AG09309 (cell line): ENCODE results near the gene CANT1.

Source experiments
- DNase-seq: peaks from one replicate; pipeline ENCODE4 v3.0.0-alpha.2; 2010; ENCODE audit warnings: low read depth
- H3K4me3 ChIP-seq: 2 replicates; pipeline ENCODE4 v1.5.1; 2011; ENCODE audit warnings: mild to moderate bottlenecking, low read depth, low read length, moderate library complexity; ENCODE audit not compliant: control insufficient read depth
- TF ChIP-seq, protein P1 (sequence below): IDR thresholded peaks from 2 replicates; pipeline ENCODE4 v1.5.1; 2011; ENCODE audit warnings: mild to moderate bottlenecking, low read depth, low read length, inconsistent platforms; ENCODE audit not compliant: insufficient read depth, control insufficient read depth; ENCODE audit errors: missing control alignments

Gene CANT1

DNA sequence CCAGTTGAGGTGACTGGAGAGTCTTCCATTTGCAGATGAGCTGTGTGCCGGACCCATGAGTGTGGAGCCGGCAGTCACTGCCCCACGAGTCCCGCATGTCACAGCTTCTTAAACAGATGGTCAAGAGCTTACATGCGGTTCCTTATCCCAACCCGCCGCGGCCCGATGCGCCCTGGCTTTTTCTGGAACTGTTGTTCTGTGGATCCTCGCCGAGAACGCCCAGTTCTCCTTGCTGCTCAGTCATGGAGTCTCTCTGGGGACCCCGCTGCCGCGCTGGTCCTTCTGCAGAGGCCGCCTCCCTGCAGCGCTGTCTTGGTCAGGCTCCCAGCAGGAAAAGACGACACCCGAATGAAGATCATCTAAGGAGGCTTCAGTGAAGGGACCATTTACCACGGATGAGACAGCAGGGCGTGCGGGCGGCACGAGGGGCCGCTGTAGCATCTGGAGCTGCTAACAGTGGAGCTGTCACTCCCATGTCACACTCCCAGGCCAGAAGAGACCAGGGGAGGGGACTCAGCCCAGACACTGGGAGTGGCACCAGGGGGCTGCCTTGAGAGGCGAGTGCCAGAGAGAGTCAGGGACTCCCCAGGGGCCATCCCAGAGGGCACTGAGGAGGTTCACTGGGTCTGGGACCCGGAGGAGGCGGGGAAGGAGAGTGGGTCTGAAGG lies 19.1 kb downstream of the CANT1 start:
- H3K4me3 ChIP-seq: no peak overlapping the region
- no peak for DNase-seq
- TF ChIP-seq, protein P1, sequence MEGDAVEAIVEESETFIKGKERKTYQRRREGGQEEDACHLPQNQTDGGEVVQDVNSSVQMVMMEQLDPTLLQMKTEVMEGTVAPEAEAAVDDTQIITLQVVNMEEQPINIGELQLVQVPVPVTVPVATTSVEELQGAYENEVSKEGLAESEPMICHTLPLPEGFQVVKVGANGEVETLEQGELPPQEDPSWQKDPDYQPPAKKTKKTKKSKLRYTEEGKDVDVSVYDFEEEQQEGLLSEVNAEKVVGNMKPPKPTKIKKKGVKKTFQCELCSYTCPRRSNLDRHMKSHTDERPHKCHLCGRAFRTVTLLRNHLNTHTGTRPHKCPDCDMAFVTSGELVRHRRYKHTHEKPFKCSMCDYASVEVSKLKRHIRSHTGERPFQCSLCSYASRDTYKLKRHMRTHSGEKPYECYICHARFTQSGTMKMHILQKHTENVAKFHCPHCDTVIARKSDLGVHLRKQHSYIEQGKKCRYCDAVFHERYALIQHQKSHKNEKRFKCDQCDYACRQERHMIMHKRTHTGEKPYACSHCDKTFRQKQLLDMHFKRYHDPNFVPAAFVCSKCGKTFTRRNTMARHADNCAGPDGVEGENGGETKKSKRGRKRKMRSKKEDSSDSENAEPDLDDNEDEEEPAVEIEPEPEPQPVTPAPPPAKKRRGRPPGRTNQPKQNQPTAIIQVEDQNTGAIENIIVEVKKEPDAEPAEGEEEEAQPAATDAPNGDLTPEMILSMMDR: no peak

DNA sequence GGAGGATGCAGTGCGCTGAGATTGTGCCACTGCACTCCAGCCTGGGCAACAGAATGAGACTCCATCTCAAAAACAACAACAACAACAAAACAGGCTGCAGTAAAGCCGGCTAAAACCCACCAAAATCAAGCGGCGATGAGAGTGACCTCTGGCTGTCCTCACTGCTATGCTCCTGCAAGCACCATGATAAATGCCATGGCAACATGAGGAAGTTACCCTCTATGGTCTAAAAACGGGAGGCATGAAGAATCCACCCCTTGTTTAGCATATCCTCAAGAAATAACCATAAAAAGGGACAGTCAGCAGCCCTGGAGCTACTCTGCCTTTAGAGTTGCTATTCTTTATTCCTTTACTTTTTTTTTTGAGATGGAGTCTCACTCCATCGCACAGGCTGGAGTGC lies 21.4 kb downstream of the CANT1 start:
- TF ChIP-seq, protein P1: no peak
- H3K4me3 ChIP-seq: no peak overlapping the region
- no peak for DNase-seq

DNA sequence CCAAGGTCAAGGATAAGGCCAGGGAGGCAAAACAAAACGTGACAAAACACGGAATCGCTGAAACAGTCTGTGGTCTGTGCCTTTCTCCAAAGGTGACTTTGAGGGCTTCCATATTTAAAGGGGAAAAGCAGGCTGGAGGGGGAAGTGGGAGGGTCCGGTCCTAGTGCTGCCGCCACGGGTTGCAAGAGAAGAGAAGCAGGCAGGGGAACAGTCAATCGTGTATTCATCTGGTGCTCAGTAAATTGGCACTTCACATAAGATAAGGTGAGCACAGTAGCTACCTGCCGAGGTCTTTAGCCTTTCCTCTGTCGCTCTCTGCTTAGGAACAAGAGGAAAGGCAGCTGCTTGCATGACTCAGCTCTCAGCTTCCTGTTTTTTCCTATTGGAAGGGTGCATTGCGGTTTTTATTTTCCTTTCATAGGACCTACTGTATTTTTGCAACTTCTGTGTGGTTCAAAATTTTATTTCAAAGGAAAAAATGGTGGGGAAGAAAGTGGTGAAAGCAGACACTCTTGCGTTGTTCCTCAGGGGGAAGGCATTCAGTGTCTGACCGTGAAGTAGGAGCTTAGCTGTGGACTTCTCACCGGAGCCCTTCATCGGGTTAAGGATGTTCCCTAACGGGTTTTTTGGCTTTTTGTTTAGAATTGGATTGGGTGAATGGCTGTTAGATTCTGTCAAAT lies 22.8 kb downstream of the CANT1 start:
- H3K4me3 ChIP-seq: peak overlapping the region; percentile 18
- TF ChIP-seq, protein P1: no peak
- DNase-seq: peak; percentile 27

DNA sequence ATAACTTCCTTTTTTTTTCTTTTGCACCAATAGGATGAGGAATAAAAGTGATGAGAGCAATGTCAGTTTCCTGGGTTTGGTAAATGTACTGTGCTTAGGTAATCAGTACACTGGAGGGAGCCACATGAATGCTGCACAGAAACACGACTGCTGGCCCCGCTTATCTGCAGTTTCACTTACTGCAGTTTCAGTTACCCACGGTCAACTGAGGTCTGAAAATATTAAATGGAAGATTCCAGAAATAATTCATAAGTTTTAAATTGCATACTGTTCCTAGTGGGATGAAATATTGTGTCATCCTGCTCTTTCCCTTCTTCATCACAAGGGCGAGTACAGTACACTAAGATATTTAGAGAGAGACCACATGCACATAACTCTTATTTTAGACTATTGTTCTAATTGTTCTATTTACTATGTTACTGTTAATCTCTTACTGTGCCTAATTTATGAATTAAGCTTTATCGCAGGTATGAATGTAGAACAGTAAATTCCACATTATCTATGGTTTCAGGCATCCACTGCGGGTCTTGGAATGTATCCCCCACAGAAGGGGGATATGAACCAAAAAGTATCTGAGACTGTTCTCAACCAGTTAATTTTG lies 23.4 kb downstream of the CANT1 start:
- peak overlapping the region; percentile 18; the same call in 1 of the 2 replicates for H3K4me3 ChIP-seq
- no peak for DNase-seq
- TF ChIP-seq, protein P1: peak; percentile 34

DNA sequence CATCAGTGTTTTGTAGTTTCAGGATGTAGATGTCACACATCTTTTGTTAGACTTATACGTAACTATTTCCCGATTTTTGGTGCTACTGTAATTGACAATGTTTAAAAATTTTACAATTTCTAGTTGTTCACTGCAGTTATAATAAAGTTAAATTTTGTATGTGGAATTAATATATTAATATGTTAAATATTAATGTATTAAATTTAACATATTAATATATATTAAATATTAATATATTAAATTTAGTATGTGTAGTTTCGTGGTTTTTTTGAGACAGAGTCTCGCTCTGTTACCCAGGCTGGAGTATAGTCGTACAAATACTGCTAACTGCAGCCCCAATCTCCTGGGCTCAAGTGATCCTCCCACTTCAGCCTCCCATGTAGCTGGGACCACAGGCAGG lies 24.2 kb downstream of the CANT1 start:
- TF ChIP-seq, protein P1: no peak
- H3K4me3 ChIP-seq: no peak overlapping the region
- no peak for DNase-seq

DNA sequence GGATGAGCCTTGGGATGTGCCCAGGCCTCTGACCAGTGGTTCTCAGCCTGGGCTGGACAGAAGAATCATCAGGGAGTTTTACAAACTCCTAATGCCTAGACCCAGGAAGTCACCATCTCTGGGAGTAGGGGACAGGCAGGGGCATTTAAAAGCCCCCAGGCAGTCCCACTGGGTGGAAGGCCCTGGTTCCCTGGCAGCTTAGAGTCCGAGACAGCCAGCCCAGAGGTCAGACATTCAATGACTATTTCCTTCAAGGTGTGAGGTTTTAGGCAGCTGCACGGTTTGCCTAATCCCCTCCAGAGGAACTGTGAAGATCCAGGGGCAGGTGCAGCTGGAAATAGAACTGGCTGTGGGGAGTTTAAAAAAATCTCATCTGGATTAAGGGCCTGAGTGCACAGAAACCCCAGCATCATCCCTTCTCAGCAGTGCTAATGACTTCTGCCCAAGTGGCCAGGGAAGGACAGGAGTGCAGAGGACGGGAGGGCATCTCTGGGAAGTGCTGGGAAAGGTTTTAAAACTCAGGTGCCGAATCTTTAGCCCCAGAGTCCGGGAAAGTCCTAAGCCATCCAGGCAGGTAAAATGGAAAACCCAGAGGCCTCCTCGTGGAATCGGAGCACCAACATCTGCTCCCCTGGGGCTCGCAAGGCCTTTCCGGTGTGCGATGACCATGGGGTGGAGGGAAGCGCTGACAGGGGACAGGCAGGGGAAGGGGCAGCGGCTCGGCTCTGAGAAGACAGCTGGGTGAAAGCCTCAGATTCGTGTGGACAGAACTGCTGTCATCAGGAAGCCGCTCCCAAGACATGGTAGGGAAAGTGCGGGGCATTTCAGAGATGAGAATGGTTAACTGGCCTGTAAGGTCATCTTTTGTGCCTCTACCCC lies 28.3 kb downstream of the CANT1 start:
- TF ChIP-seq, protein P1: no peak

More for the DNA sequence above, 28.3 kb downstream of the CANT1 start:
- H3K4me3 ChIP-seq: no peak overlapping the region
- DNase-seq: no peak
